H54 (cell line): ENCODE results near the gene NSUN5.
"Not testable (repeated sequence)": the region's sequence is repeated elsewhere in the genome, so short reads cannot be mapped to it uniquely, and the experiment has no call there.

Source experiments
- DNase-seq: peaks from one replicate; pipeline ENCODE4 v3.0.0; 2011; ENCODE audit warnings: low spot score, mixed read lengths; ENCODE audit not compliant: insufficient read length
- FAIRE-seq: peaks from 3 replicates; lab custom pipeline; 2011; peaks lifted over from hg19 to GRCh38; lab: Jason Lieb, UNC
- POLR2A ChIP-seq: IDR thresholded peaks from 2 replicates; pipeline ENCODE4 v1.6.1; 2011; ENCODE audit warnings: low read depth, mild to moderate bottlenecking, low read length

NSUN5 gene

GRCh38 chr7:73338321-73338720, 29.7 kb upstream of the NSUN5 start:
- DNase-seq (no peak), FAIRE-seq (no peak)
- TF ChIP-seq POLR2A, result no peak

- FAIRE-seq, result no peak
- no peak for DNase-seq
- no peak for TF ChIP-seq POLR2A
Observed at GRCh38 chr7:73332447-73332846, 23.8 kb upstream of the NSUN5 start.

- TF ChIP-seq POLR2A, result no peak
- DNase-seq (no peak), FAIRE-seq (no peak)
Observed at GRCh38 chr7:73330772-73331171, 22.1 kb upstream of the NSUN5 start.

GRCh38 chr7:73329861-73330581, 21.4 kb upstream of the NSUN5 start:
- no peak for FAIRE-seq
- DNase-seq, result no peak
- no peak for TF ChIP-seq POLR2A

GRCh38 chr7:73328696-73329095, 20.1 kb upstream of the NSUN5 start:
- no peak for FAIRE-seq
- DNase-seq, result no peak
- no peak for TF ChIP-seq POLR2A

- DNase-seq, FAIRE-seq: not testable (repeated sequence)
Observed at GRCh38 chr7:73327922-73328321, 19.3 kb upstream of the NSUN5 start, which contains the start of the genes FKBP6 and TRIM50. Gene FKBP6, plus strand, starts transcription at chr7:73328161. Its CDS starts 268 bp downstream, at chr7:73328429. Gene TRIM50, minus strand, starts transcription at chr7:73328082. Its CDS starts 3,295 bp downstream, at chr7:73324787.

- not testable (repeated sequence) for FAIRE-seq
Observed at GRCh38 chr7:73327449-73327848, 18.8 kb upstream of the NSUN5 start.

GRCh38 chr7:73325424-73325823, 16.8 kb upstream of the NSUN5 start:
- not testable (repeated sequence) for DNase-seq, FAIRE-seq

More at GRCh38 chr7:73327449-73327848, 18.8 kb upstream of the NSUN5 start:
- DNase-seq, result not testable (repeated sequence)

GRCh38 chr7:73324081-73324845, 15.6 kb upstream of the NSUN5 start:
- FAIRE-seq, result not testable (repeated sequence)
- peak; percentile 32 for DNase-seq

GRCh38 chr7:73323434-73324080, 14.9 kb upstream of the NSUN5 start:
- DNase-seq, FAIRE-seq: not testable (repeated sequence)

- FAIRE-seq, DNase-seq: not testable (repeated sequence)
Observed at GRCh38 chr7:73320009-73320408, 11.4 kb upstream of the NSUN5 start.

GRCh38 chr7:73319541-73319940, 10.9 kb upstream of the NSUN5 start:
- not testable (repeated sequence) for DNase-seq, FAIRE-seq

GRCh38 chr7:73318656-73319204, 10.1 kb upstream of the NSUN5 start:
- FAIRE-seq, DNase-seq: not testable (repeated sequence)

- no peak for TF ChIP-seq POLR2A
- DNase-seq (no peak), FAIRE-seq (no peak)
Observed at GRCh38 chr7:73316521-73316920, 7.9 kb upstream of the NSUN5 start.

GRCh38 chr7:73314271-73314670, 5.6 kb upstream of the NSUN5 start:
- no peak for TF ChIP-seq POLR2A
- FAIRE-seq (no peak), DNase-seq (no peak)
